Measurements from ENCODE around the gene NKX1-2. TPM values are rescaled to one million over a fixed set of nuclear protein-coding genes. Genes with fewer than 3 reads are reported as not detected.
A peak's percentile ranks its signal among the peaks of the same experiment; 100 is the strongest.

NKX1-2 gene
- polyA plus RNA-seq, 1 donor from 2014 or later, result not detected

GRCh38 chr10:124482876-124483275 lies 33.0 kb upstream of the NKX1-2 start:
- Mint-ChIP-seq H3K36me3 (peaks cover 4% of the 10 kb centered on the region), H3K27me3 (no peaks in the 10 kb centered on the region), H3K4me3 (peak overlapping the region in 1 of 4 donors; percentile 47), H3K4me1 (peaks cover 0 to 5% (median 1%) of the 10 kb centered on the region in 3 donors), H3K9me3 (peaks cover 0 to 3% (median 0%) of the 10 kb centered on the region in 3 donors), H3K27ac (no peak overlapping the region)

DNA sequence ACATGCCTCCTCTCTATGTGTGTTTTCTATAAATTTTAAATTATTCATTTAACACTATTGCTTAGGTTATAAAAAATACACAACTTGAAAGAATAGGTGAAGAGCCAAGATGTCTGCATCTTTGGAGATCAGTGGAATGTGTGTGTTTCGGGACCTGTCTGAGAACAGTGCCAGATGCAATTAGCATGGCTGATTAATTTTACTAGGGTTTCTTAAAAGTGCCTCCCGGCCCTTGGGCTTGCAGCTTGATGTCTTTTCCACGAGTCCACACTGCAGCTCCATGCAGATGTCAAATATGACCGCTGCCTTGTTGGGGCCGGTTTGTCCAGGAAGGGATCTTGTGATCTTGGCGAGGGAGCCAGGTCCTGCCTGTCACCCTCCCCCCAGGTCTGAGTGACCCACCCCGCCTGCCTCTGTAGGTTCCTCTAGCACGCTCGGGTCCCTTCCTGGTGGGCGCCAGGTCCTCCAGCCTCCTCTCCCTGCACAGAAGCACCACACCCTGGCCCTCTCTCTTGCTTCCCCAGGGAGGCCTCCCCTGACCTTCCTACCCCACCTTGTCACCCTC lies 32.5 kb upstream of the NKX1-2 start:
- Mint-ChIP-seq H3K9me3 (peaks cover 0 to 3% (median 0%) of the 10 kb centered on the region in 3 donors), H3K4me3 (peak overlapping the region in 1 of 4 donors; percentile 47), H3K27ac (no peak overlapping the region)

GRCh38 chr10:124481717-124482116 lies 31.9 kb upstream of the NKX1-2 start:
- Mint-ChIP-seq H3K4me1 (peaks cover 0 to 5% (median 1%) of the 10 kb centered on the region in 3 donors), H3K27ac (no peak overlapping the region), H3K4me3 (no peak overlapping the region), H3K9me3 (peaks cover 0 to 3% (median 0%) of the 10 kb centered on the region in 3 donors), H3K27me3 (no peaks in the 10 kb centered on the region), H3K36me3 (peaks cover 4% of the 10 kb centered on the region)

More for the DNA sequence above, 32.5 kb upstream of the NKX1-2 start:
- Mint-ChIP-seq H3K27me3 (no peaks in the 10 kb centered on the region), H3K36me3 (peaks cover 4% of the 10 kb centered on the region), H3K4me1 (peaks cover 0 to 5% (median 1%) of the 10 kb centered on the region in 3 donors)

- H3K4me1 Mint-ChIP-seq, result peaks cover 0 to 5% (median 1%) of the 10 kb centered on the region in 3 donors
- no peak overlapping the region for H3K4me3 Mint-ChIP-seq
- H3K27me3 Mint-ChIP-seq, result no peaks in the 10 kb centered on the region
- H3K9me3 Mint-ChIP-seq, result no peaks in the 10 kb centered on the region
- no peak overlapping the region for H3K27ac Mint-ChIP-seq
- peaks cover 1% of the 10 kb centered on the region for H3K36me3 Mint-ChIP-seq
Observed at GRCh38 chr10:124480860-124481259, 31.0 kb upstream of the NKX1-2 start.

GRCh38 chr10:124478515-124478914 lies 28.7 kb upstream of the NKX1-2 start:
- Mint-ChIP-seq H3K27ac (no peak overlapping the region), H3K36me3 (peaks cover 2% of the 10 kb centered on the region), H3K27me3 (no peaks in the 10 kb centered on the region), H3K4me1 (peaks cover 0 to 6% (median 5%) of the 10 kb centered on the region in 3 donors), H3K4me3 (no peak overlapping the region), H3K9me3 (peaks cover 0 to 1% (median 0%) of the 10 kb centered on the region in 3 donors)

GRCh38 chr10:124477614-124478363 lies 28.0 kb upstream of the NKX1-2 start:
- H3K36me3 Mint-ChIP-seq, result peaks cover 2% of the 10 kb centered on the region
- H3K4me1 Mint-ChIP-seq, result peaks cover 0 to 5% (median 3%) of the 10 kb centered on the region in 3 donors
- H3K27ac Mint-ChIP-seq, result no peak overlapping the region
- H3K4me3 Mint-ChIP-seq, result no peak overlapping the region
- no peaks in the 10 kb centered on the region for H3K27me3 Mint-ChIP-seq
- H3K9me3 Mint-ChIP-seq, result peaks cover 0 to 1% (median 0%) of the 10 kb centered on the region in 3 donors

DNA sequence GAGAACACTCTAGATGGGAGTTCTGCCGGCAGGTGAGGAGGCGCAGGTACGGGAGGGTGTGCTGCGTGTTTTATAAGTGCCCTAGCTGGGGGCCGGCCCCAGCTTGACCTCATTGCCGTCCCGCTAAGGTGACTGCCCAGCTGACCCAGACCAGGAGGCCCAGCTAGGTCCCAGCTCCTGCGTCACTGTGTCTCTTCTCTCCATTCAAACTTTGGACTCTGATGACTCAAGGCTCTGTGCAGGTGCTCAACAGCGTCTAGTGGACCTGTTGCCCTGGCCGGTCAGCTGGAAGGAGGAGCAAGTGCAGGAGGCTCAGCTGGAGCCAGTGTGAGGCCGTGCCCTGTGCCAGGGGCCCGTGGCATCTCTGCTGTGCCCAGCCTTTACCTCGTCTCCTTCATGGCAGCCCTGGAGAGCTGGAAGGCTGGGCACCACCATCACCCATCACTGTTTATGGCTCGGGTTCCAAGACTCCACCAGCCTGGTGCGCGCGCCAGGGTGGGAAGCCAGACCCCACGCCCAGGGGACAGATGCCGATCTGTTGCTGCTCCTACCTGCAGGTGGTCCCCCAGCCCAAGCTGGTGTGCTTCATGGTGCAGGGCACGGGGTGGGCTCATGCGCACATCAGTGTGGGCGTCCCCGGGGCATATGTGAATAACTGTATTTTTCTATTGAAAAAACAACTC lies 26.3 kb upstream of the NKX1-2 start:
- Mint-ChIP-seq H3K9me3 (peaks cover 0 to 1% (median 0%) of the 10 kb centered on the region in 3 donors), H3K4me1 (peaks cover 0 to 4% (median 1%) of the 10 kb centered on the region in 3 donors), H3K27me3 (no peaks in the 10 kb centered on the region)

GRCh38 chr10:124474514-124475070 lies 24.8 kb upstream of the NKX1-2 start:
- Mint-ChIP-seq H3K27me3 (no peaks in the 10 kb centered on the region), H3K9me3 (peaks cover 0 to 1% (median 0%) of the 10 kb centered on the region in 3 donors), H3K4me1 (peaks cover 0 to 4% (median 2%) of the 10 kb centered on the region in 3 donors), H3K4me3 (no peak overlapping the region), H3K27ac (no peak overlapping the region), H3K36me3 (peaks cover 3% of the 10 kb centered on the region)

More for the DNA sequence above, 26.3 kb upstream of the NKX1-2 start:
- Mint-ChIP-seq H3K36me3 (peaks cover 2% of the 10 kb centered on the region), H3K4me3 (no peak overlapping the region), H3K27ac (no peak overlapping the region)

- no peak overlapping the region for H3K27ac Mint-ChIP-seq
Observed at GRCh38 chr10:124473070-124473469, 23.2 kb upstream of the NKX1-2 start.

GRCh38 chr10:124472071-124472470 lies 22.2 kb upstream of the NKX1-2 start:
- H3K27ac Mint-ChIP-seq, result no peak overlapping the region
- H3K4me1 Mint-ChIP-seq, result peaks cover 0 to 6% (median 4%) of the 10 kb centered on the region in 3 donors
- no peak overlapping the region for H3K4me3 Mint-ChIP-seq
- no peaks in the 10 kb centered on the region for H3K27me3 Mint-ChIP-seq
- H3K36me3 Mint-ChIP-seq, result peaks cover 7% of the 10 kb centered on the region
- peaks cover 0 to 1% (median 0%) of the 10 kb centered on the region in 3 donors for H3K9me3 Mint-ChIP-seq

More at GRCh38 chr10:124473070-124473469, 23.2 kb upstream of the NKX1-2 start:
- H3K36me3 Mint-ChIP-seq, result peaks cover 5% of the 10 kb centered on the region
- peaks cover 0 to 1% (median 0%) of the 10 kb centered on the region in 3 donors for H3K9me3 Mint-ChIP-seq
- H3K4me1 Mint-ChIP-seq, result peaks cover 0 to 6% (median 4%) of the 10 kb centered on the region in 3 donors
- H3K4me3 Mint-ChIP-seq, result no peak overlapping the region
- H3K27me3 Mint-ChIP-seq, result no peaks in the 10 kb centered on the region

DNA sequence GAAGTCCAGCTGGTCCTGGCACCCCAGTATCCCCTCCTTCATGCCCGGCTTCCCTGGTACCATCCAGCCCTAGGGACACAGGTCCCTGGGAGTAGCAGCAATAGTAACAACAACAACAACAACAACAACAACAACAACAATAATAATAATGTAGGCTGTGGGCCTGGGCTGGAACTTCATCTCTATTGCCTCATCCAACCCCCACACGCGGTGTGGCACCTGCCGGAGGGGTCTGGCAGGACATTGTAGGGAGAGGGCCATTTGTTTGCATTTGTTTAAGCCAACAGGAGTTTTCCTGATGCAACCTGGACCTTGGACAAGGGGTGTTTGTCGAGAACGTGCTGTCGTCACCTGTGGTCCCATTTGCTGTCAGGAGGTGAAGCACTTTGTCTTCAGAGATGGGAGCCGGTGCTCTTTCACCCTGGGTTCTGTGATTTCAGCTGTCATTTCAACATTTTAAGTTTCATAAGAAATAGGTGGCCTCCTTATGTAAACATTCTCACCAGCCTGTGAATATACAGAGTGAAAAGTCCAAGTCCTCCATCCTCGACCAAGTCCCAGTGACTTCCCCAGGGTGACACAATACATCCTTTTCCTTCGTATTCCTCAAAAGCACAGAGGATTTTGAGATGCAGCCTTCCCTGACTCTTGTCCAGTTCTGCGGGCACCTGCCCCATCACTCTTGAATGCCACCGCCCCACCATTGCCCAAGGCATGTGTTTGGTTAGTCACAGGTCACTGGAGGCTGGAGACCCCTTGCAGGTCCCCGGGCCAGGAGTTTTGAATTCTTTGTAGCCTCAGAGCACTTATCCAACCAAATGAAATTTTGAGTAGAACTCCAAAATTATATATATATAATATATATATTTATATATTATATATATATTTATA lies 21.0 kb upstream of the NKX1-2 start:
- Mint-ChIP-seq H3K4me1 (peaks cover 6 to 11% (median 10%) of the 10 kb centered on the region in 3 donors), H3K27me3 (no peaks in the 10 kb centered on the region), H3K36me3 (peaks cover 8% of the 10 kb centered on the region), H3K9me3 (peaks cover 0 to under 1% (median 0%) of the 10 kb centered on the region in 3 donors), H3K4me3 (no peak overlapping the region), H3K27ac (no peak overlapping the region)

GRCh38 chr10:124469956-124470484 lies 20.2 kb upstream of the NKX1-2 start:
- peaks cover 8% of the 10 kb centered on the region for H3K36me3 Mint-ChIP-seq
- H3K4me1 Mint-ChIP-seq, result peaks cover 13 to 18% (median 17%) of the 10 kb centered on the region in 3 donors
- no peaks in the 10 kb centered on the region for H3K9me3 Mint-ChIP-seq
- H3K27ac Mint-ChIP-seq, result peak overlapping the region in 1 of 3 donors; percentile 71
- H3K4me3 Mint-ChIP-seq, result no peak overlapping the region
- no peaks in the 10 kb centered on the region for H3K27me3 Mint-ChIP-seq

GRCh38 chr10:124468624-124469023 lies 18.8 kb upstream of the NKX1-2 start:
- Mint-ChIP-seq H3K9me3 (no peaks in the 10 kb centered on the region), H3K27me3 (no peaks in the 10 kb centered on the region), H3K4me3 (no peak overlapping the region)

GRCh38 chr10:124467165-124467564 lies 17.3 kb upstream of the NKX1-2 start:
- Mint-ChIP-seq H3K4me3 (no peak overlapping the region), H3K36me3 (peaks cover 6% of the 10 kb centered on the region), H3K27ac (no peak overlapping the region)

More at GRCh38 chr10:124468624-124469023, 18.8 kb upstream of the NKX1-2 start:
- H3K4me1 Mint-ChIP-seq, result peaks cover 22 to 26% (median 23%) of the 10 kb centered on the region in 3 donors
- no peak overlapping the region for H3K27ac Mint-ChIP-seq
- peaks cover 6% of the 10 kb centered on the region for H3K36me3 Mint-ChIP-seq

More at GRCh38 chr10:124467165-124467564, 17.3 kb upstream of the NKX1-2 start:
- peaks cover 22 to 27% (median 23%) of the 10 kb centered on the region in 3 donors for H3K4me1 Mint-ChIP-seq
- H3K9me3 Mint-ChIP-seq, result no peaks in the 10 kb centered on the region
- no peaks in the 10 kb centered on the region for H3K27me3 Mint-ChIP-seq
